HCT116 (cell line): Measurements from ENCODE around the gene CTBP1. TPM values are rescaled to one million over a fixed set of nuclear protein-coding genes. Genes with fewer than 3 reads are reported as not detected.

Experiments used
- ATAC-seq: fragments of 200-7000 bp; cut with Tn5 transposase; 2 replicates; pipeline ENCODE4 v1.9.1; 2020; ENCODE audit warnings: mild to moderate bottlenecking, moderate library complexity
- BruUV-seq: library from RNA; stranded (reverse); fragments of 400-500 nt; replicated peaks from 2 replicates; lab custom pipeline; 2021; lab: Mats Ljungman, UMichigan
- CTCF ChIA-PET: fragments of 300-600 bp; sonication (Branson Sonifier 250); formaldehyde crosslinking; loops from one replicate; lab custom pipeline; 2021; ENCODE audit warnings: antibody characterized with exemption; lab: Charles Lee
- POLR2A ChIA-PET: fragments of 300-600, 350-600 bp; sonication (Branson Sonifier 250); formaldehyde crosslinking; loops from one replicate; lab custom pipeline; 2021; ENCODE audit warnings: antibody characterized with exemption; lab: Charles Lee
- RAD21 ChIA-PET, 2 experiments: fragments of 300-600 bp; sonication (Branson Sonifier 250); formaldehyde crosslinking; loops; one replicate each; lab custom pipeline; 2023; ENCODE audit warnings: low total read pairs in 2 of 2; ENCODE audit not compliant: uncharacterized antibody in 2 of 2, unreplicated experiment in 2 of 2, low non-redundant PET in 1 of 2; lab: Charles Lee
- DNase-seq: peaks from one replicate; pipeline ENCODE4 v3.0.0-alpha.2; 2010; ENCODE audit warnings: low read depth, low spot score
- H2AFZ ChIP-seq: fragments of 200-600 bp; shearing (Covaris generic), sonication (generic); 2 replicates; pipeline ENCODE4 v1.6.1; 2017; ENCODE audit warnings: low read depth, mixed run types, mixed read lengths, antibody characterized with exemption, low read length; ENCODE audit not compliant: poor library complexity, severe bottlenecking
- H3K27ac ChIP-seq: 2 replicates; pipeline ENCODE4 v1.5.1; 2012; ENCODE audit warnings: low read depth, low read length
- H3K27me3 ChIP-seq: fragments of 200-600 bp; sonication (generic); 2 replicates; pipeline ENCODE4 v1.6.1; 2016; ENCODE audit warnings: mixed run types, low read length, mixed read lengths; ENCODE audit not compliant: insufficient read depth
- H3K36me3 ChIP-seq, 2 experiments: fragments of 200-500 bp in 1 of 2; fragments of 200-600 bp in 1 of 2; sonication (Bioruptor generic) in 1 of 2; sonication (generic) in 1 of 2; 2 replicates each; pipeline versions ENCODE4 v1.5.1 to v1.6.1; 2014 to 2016; ENCODE audit warnings: low read length in 2 of 2, inconsistent platforms in 1 of 2, mixed read lengths in 1 of 2, mixed run types in 1 of 2; ENCODE audit not compliant: insufficient read depth in 2 of 2, control insufficient read depth in 1 of 2
- H3K4me1 ChIP-seq, 2 experiments: fragments of 200-600 bp in 1 of 2; sonication (generic) in 1 of 2; 2 replicates each; pipeline versions ENCODE4 v1.5.1 to v1.6.1; 2012 to 2017; ENCODE audit warnings: low read length in 2 of 2, inconsistent platforms in 1 of 2, mild to moderate bottlenecking in 1 of 2, mixed read lengths in 1 of 2, mixed run types in 1 of 2, moderate library complexity in 1 of 2; ENCODE audit not compliant: insufficient read depth in 2 of 2, control insufficient read depth in 1 of 2
- H3K4me2 ChIP-seq: fragments of 200-600 bp; sonication (generic); 2 replicates; pipeline ENCODE4 v1.6.1; 2017; ENCODE audit warnings: mixed run types, low read length, mixed read lengths
- H3K4me3 ChIP-seq, 2 experiments: fragments of 200-600 bp in 1 of 2; sonication (generic) in 1 of 2; replicated peaks in 1 of 2; 2 replicates each; pipeline ENCODE4 v1.5.1; 2011 to 2016; ENCODE audit warnings: low read length in 2 of 2, control low read depth in 1 of 2, low read depth in 1 of 2, mild to moderate bottlenecking in 1 of 2, mixed read lengths in 1 of 2, mixed run types in 1 of 2
- H3K79me2 ChIP-seq: fragments of 200-600 bp; sonication (generic); 2 replicates; pipeline ENCODE4 v1.6.1; 2017; ENCODE audit warnings: mild to moderate bottlenecking, mixed run types, low read length, moderate library complexity, mixed read lengths; ENCODE audit not compliant: insufficient read depth
- H3K9ac ChIP-seq: fragments of 200-600 bp; sonication (generic); 2 replicates; pipeline ENCODE4 v1.6.1; 2016; ENCODE audit warnings: low read length, mixed read lengths
- H3K9me2 ChIP-seq: fragments of 200-600 bp; sonication (generic), shearing (Covaris generic); 2 replicates; pipeline ENCODE4 v1.6.1; 2017; ENCODE audit warnings: mixed run types, mild to moderate bottlenecking, moderate library complexity; ENCODE audit not compliant: insufficient read depth
- H3K9me3 ChIP-seq, 2 experiments: fragments of 200-500 bp in 1 of 2; fragments of 200-600 bp in 1 of 2; sonication (Bioruptor generic) in 1 of 2; sonication (generic) in 1 of 2; 2 replicates each; pipeline ENCODE4 v1.6.1; 2014 to 2017; ENCODE audit warnings: low read length in 2 of 2, mixed read lengths in 2 of 2, inconsistent platforms in 1 of 2, low read depth in 1 of 2, mild to moderate bottlenecking in 1 of 2, mixed run types in 1 of 2, moderate library complexity in 1 of 2; ENCODE audit not compliant: control insufficient read depth in 1 of 2, insufficient read depth in 1 of 2
- H4K20me1 ChIP-seq: fragments of 200-600 bp; sonication (generic), shearing (Covaris generic); 2 replicates; pipeline ENCODE4 v1.6.1; 2017; ENCODE audit warnings: mixed run types, mild to moderate bottlenecking, moderate library complexity; ENCODE audit not compliant: insufficient read depth
- CBX3 ChIP-seq: IDR thresholded peaks from 2 replicates; pipeline ENCODE4 v1.6.1; 2012; ENCODE audit warnings: low read depth
- ELF1 ChIP-seq: IDR thresholded peaks from 2 replicates; pipeline ENCODE4 v1.6.1; 2012; ENCODE audit warnings: low read depth, borderline replicate concordance
- JUND ChIP-seq: IDR thresholded peaks from 2 replicates; pipeline ENCODE4 v1.6.1; 2012
- POLR2A ChIP-seq: IDR thresholded peaks from 2 replicates; pipeline ENCODE4 v1.7.0; 2011; ENCODE audit warnings: borderline replicate concordance; ENCODE audit not compliant: insufficient read depth, insufficient read length; ENCODE audit errors: extremely low read depth
- RAD21 ChIP-seq: IDR thresholded peaks from 2 replicates; pipeline ENCODE4 v1.6.1; 2012; ENCODE audit warnings: low read depth, mild to moderate bottlenecking
- REST ChIP-seq: IDR thresholded peaks from 2 replicates; pipeline ENCODE4 v1.6.1; 2012; ENCODE audit warnings: low read depth
- SP1 ChIP-seq: IDR thresholded peaks from 2 replicates; pipeline ENCODE4 v1.6.1; 2012; ENCODE audit warnings: low read depth
- SRF ChIP-seq: IDR thresholded peaks from 2 replicates; pipeline ENCODE4 v1.6.1; 2012; ENCODE audit warnings: low read depth
- TCF7L2 ChIP-seq: IDR thresholded peaks from 2 replicates; pipeline ENCODE4 v1.7.0; 2011; ENCODE audit warnings: borderline replicate concordance, inconsistent platforms; ENCODE audit not compliant: insufficient read depth, insufficient read length; ENCODE audit errors: extremely low read depth
- YY1 ChIP-seq: IDR thresholded peaks from 2 replicates; pipeline ENCODE4 v1.6.1; 2011; ENCODE audit warnings: low read length, low read depth, moderate library complexity, mild to moderate bottlenecking; ENCODE audit not compliant: insufficient replicate concordance; ENCODE audit errors: extremely low read depth
- ZBTB33 ChIP-seq: IDR thresholded peaks from 2 replicates; pipeline ENCODE4 v1.6.1; 2011; ENCODE audit warnings: mild to moderate bottlenecking, low read length, moderate library complexity; ENCODE audit not compliant: insufficient replicate concordance; ENCODE audit errors: extremely low read depth
- intact Hi-C: fragments of 100-400 bp; cut with micrococcal nuclease; formaldehyde crosslinking; loops from 2 replicates; pipeline ENCODE4 v1.10.0; 2022
- total RNA-seq: library from RNA; stranded (reverse); gene quantifications from one replicate; pipeline ENCODE4 v1.2.1, GENCODE V29; 2021; ENCODE audit not compliant: unreplicated experiment

CTBP1 gene
- total RNA-seq, 1 experiment from 2014 or later, result 175 TPM

GRCh38 chr4:1226598-1226997 is 22.3 kb downstream of the CTBP1 start (continued):
- no peak for TF ChIP-seq ZBTB33

DNA sequence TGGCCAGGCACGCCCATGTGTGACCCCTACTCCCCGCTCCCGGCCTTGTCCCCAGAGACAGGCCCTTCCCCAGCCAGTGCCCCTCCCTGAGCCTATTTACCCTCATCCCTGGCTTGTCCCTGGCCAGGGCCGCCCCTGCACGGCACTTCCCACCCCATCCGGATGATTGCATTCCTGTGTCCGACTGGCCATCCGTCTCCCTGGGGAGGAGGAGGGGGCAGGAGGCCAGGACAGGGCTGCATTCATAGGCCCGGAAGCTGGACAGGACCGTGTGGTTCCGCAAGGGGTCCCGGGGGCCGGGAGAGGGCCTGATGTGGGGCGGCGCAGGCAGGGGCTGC is 22.8 kb downstream of the CTBP1 start:
- DNase-seq (no peak), ATAC-seq (no peak)
- H3K9me3 ChIP-seq, result no peaks in the 10 kb centered on the region
- POLR2A ChIA-PET, result no interaction called here
- no peaks in the 10 kb centered on the region for H3K79me2 ChIP-seq
- H3K4me3 ChIP-seq, result no peak overlapping the region
- CTCF ChIA-PET, result no interaction called here
- H3K9me2 ChIP-seq, result no peaks in the 10 kb centered on the region
- H4K20me1 ChIP-seq, result no peaks in the 10 kb centered on the region
- intact Hi-C loops, result no loop called here
- BruUV-seq, result no TSS peak
- H3K27ac ChIP-seq, result no peak overlapping the region
- H2AFZ ChIP-seq, result no peak overlapping the region
- RAD21 ChIA-PET, result no interaction called here
- no peak overlapping the region for H3K4me2 ChIP-seq
- H3K4me1 ChIP-seq, result no peaks in the 10 kb centered on the region
- H3K27me3 ChIP-seq, result no peaks in the 10 kb centered on the region
- H3K9ac ChIP-seq, result no peak overlapping the region
- TF ChIP-seq RAD21 (no peak), YY1 (no peak), CBX3 (no peak), TCF7L2 (no peak), JUND (no peak), POLR2A (no peak), ELF1 (no peak), SP1 (no peak), SRF (no peak), REST (no peak)
- H3K36me3 ChIP-seq, result peaks cover 29 to 30% of the 10 kb centered on the region in 2 experiments
